Cerebellar cortex (tissue), 1 donor: Measurements from ENCODE around the gene TMEM74B.

Experiments
- DNase-seq: peaks from one replicate; pipeline ENCODE4 v3.0.0-alpha.2; 2015; ENCODE audit warnings: low spot score

Gene TMEM74B

GRCh38 chr20:1205802-1206201 lies 21.0 kb upstream of the TMEM74B start:
- no peak for DNase-seq

DNA sequence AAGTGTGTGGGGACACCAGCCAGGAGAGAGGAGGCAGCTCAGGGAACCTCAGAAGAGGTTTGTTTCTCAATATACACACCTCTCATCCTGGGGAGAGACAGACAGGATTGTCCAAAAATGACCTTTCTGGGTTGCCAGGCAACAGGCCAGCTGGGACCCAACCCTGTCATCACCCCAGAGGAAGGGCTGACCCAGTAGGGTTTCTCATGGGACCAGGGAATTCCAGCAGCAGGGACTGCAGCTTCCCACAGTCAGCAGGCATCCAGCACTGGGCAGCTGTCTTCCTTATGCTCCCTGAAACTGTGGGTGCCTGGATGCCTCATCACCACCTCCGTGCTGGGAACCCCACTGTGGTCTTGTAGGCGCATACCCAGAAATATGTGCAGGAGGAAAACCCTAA lies 19.8 kb upstream of the TMEM74B start:
- no peak for DNase-seq

DNA sequence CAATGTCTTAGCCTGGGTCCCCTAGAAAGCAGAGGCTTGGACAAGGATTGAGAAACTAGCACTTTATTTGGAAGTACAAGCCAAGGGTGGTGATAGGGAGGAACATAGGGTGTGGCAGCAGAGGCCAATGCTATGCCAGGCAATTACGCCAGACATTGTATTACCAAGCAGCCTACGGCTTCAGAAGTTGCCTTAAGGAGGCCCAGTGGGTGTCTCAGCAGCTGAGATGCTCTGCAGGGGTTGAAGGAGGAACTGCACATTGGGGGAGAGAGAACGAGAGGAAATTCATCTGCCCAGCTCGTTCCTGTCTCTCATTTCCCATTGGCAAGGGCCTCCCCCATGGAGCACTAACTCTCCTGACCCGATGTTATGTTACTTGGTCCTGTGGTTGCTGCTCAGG lies 19.3 kb upstream of the TMEM74B start:
- no peak for DNase-seq

- DNase-seq: no peak
Measured at GRCh38 chr20:1203630-1204029, 18.8 kb upstream of the TMEM74B start.

GRCh38 chr20:1202762-1203504 lies 18.2 kb upstream of the TMEM74B start, which contains the start of gene C20orf202:
C20orf202 (plus strand) TSS chr20:1203454; CDS start chr20:1203586, 132 bp downstream.
- DNase-seq: no peak

DNA sequence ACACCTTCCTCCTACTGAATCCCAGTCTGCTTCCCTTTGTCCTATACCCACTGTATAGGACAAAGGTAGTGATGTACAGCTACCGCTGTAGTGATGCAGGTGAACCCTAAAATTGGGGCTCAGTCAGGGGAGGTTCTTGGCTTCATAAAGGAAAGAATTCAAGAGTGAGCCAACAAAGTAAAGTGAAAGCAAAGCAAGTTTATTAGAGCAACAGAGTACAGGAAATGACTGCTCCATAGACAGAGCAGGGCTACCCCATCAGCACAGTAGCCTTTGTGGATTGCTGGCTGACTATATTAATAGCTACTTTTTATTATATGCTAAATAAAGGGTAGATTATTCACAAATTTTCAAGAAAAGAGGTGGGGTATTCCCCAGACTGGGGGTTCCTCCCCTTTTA lies 15.2 kb upstream of the TMEM74B start:
- DNase-seq: no peak

GRCh38 chr20:1199212-1199873 lies 14.6 kb upstream of the TMEM74B start:
- DNase-seq: no peak

DNA sequence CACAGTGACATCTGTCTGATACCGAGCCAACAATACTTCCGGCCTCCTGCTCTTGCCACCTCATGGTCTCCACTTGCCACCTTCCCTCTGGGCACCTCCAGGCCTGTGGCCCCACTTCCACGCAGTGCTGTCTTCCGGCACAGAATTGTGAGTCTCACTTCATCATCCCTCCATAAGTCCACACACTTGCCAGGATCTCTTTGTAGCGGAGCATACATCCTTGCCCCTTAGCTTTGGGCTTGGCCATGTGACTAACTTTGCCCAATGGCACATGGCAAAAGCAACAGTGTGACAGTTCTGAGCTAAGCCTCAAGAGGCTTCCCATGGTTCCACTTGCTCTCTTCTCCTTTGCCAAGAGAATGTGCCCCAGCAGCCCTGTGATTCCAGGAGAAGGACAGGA lies 14.0 kb upstream of the TMEM74B start:
- DNase-seq: no peak

- no peak for DNase-seq
Measured at GRCh38 chr20:1197801-1198200, 13.0 kb upstream of the TMEM74B start.

DNA sequence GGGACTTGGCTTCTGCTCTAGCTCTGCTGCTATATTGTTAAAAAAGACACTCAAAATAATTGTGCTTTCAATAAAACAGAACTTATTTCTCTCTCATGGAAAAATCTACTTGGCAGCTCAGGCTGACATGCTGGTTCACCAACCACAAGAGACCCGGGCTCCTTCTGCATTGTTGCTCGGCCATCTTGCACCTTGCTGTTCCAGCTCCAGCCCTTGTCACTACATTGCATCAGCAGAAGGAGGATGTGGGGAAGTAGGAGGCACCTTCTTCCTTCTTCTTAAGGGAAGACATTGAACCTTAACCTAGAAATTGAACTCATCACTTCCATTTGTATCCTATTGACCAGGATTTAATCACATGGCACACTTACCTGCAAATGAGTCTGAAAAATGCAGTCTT lies 11.9 kb upstream of the TMEM74B start:
- DNase-seq: no peak

- DNase-seq: no peak
Measured at GRCh38 chr20:1195226-1195625, 10.4 kb upstream of the TMEM74B start.

DNA sequence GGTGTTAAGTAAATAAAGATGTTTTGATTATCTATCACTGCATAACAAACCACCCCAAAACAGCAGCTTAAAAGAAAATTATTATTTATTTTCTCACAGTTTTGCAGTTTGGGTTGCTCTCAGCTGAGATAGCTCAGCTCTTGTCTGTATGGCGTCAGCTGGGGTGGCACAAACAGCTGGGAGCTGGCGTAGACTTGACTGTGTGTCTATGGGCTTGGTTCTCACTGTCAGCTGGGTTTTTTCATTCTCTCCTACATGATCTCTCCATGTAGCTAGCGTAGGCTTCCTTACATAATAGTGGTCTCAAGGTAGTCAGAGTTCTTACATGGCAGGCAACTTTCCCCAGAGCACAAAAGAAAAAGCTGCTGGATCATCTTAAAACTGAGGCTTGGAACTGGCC lies 6.5 kb upstream of the TMEM74B start:
- no peak for DNase-seq

- no peak for DNase-seq
Measured at GRCh38 chr20:1190847-1191246, 6.1 kb upstream of the TMEM74B start.

GRCh38 chr20:1189827-1190226 lies 5.0 kb upstream of the TMEM74B start:
- no peak for DNase-seq

DNA sequence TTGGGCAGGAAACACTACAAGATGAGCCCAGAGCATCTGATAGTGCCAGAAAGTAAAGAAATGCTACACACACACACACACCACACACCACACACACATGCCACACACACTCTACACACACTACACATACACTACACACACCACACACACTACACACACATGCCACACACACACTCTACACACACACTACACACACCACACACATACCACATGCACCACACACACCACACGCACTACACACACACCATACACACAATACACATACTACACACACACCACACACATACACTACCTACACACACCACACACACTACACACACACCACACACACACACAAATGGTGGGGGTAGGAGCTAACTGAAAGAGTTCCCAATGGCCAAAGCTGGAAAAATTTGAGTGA lies 3.6 kb upstream of the TMEM74B start:
- DNase-seq: no peak

- no peak for DNase-seq
Measured at GRCh38 chr20:1187605-1188171, 2.9 kb upstream of the TMEM74B start.

DNA sequence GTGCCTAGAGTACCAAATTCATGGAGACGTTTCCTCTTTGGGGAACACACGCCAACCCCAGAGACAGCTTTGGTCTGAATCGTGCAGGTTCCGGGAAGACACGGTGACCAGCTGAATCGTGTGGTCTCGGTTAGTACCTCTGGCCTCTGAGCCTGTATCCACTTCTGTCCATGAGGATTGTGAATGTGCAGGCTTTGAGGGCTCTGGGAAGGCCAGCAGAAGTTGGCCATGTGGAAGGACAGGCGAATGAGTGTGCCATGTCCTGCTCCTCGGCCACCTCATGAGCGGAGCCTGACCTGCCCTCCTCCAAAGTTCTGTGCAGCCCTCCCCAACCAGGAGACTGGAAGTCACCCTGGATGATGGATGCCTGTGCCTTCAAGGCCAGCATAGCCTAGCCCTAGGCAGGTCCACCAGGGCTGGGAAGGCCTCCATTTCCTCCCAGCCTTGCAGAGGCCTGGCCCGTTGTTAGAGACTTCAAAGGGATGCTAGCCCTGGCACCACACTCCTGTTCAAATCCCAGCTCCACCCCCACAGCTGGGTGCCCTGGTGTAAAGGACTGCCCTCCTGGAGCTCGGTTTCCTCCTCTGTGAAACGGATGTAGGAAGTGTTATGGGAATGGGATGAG lies 1.7 kb upstream of the TMEM74B start:
- DNase-seq: no peak

DNA sequence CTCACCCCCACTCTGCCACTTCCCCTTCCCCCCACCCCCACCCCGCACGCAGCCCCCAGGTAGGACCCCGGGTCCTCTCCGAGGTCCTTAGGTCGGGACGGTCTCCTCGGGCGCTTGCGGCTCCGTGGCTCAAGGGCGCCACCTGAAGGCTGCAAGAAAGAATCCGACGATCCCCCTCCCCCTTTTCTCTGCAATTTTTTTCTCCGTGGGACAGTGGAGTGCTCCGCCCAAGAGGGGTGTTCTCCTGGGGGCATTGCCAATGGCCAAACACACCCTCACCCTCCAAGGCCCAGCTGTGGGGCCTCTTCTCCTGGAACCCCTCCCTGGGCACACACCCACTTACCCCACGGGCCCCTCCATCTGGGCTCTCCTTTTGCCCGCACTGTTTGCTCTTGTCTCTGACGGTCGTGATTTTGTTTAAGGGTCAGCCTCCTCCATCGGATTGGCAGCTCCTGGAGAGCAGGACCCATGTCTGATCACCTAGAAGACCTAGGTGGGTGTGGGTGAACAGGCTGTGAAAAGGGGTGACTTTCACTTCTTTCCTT lies 1.1 kb upstream of the TMEM74B start:
- DNase-seq: peak; percentile 43

DNA sequence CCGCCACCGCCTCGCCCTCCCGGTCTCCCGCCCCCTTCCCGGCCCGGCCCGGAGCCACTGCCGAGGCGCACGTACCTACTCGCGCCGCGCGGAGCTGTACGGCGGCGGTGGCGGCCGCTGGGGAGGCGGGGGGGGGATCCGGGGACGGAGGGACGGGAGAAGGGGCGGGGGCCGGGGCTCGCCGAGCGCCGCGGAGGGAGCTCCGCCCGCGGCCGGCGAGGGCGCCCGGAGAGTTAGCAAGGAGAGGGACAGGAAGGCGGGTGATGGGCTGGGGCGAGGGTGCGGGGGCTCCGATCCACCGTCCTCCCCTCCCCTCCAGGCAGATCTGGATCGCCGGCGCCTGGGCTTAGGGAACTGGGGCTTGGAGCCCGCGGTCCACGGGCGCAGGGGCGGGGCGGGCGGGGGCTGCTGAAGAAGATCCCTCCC lies 548 bp upstream of the TMEM74B start:
- no peak for DNase-seq

DNA sequence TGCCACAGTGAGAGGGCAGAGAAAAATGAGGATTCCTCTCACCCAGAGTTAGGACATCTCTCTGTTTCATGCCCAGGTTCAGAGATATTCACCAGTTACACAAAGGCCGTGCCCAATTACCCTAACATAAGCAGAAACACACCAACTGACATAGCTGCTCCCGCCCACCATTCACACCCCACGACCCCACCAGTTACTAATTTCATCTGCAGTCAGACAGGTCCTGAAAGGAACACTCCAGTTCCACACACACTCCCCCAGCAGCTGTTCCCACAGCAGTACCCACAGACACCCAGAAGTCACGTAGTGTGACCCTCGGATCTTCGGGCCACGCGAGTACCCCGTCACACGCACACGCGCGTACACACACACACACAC lies 532 bp downstream of the TMEM74B start:
- DNase-seq: no peak

- no peak for DNase-seq
Measured at GRCh38 chr20:1183153-1183552, 1.6 kb downstream of the TMEM74B start.

- DNase-seq: no peak
Measured at GRCh38 chr20:1182106-1182505, 2.7 kb downstream of the TMEM74B start.

- DNase-seq: no peak
Measured at GRCh38 chr20:1180949-1181348, 3.8 kb downstream of the TMEM74B start.
